MCF 10A (cell line): Measurements from ENCODE around the gene SMG6. TPM values are rescaled to one million over a fixed set of nuclear protein-coding genes. Genes with fewer than 3 reads are reported as not detected.

Source experiments
- BruUV-seq: library from RNA; stranded (reverse); fragments of 400-500 nt; replicated peaks from 2 replicates; lab custom pipeline; 2021; lab: Mats Ljungman, UMichigan
- CTCF ChIA-PET: fragments of 300-600 bp; sonication (Branson Sonifier 250); formaldehyde crosslinking; extraction: SDS; loops from one replicate; lab custom pipeline; 2021; ENCODE audit warnings: antibody characterized with exemption, inconsistent platforms; lab: Yijun Ruan, JAX
- POLR2A ChIA-PET: fragments of 300-600, 350-650 bp; sonication (Branson Sonifier 250); formaldehyde crosslinking; extraction: SDS; loops from one replicate; lab custom pipeline; 2020; ENCODE audit warnings: antibody characterized with exemption, inconsistent platforms; lab: Yijun Ruan, JAX
- DNase-seq: peaks from one replicate; pipeline ENCODE4 v3.0.0-alpha.2; 2018; ENCODE audit not compliant: unreplicated experiment
- H3K27ac Mint-ChIP-seq: one replicate; pipeline ENCODE4 v1.8.0; 2022; ENCODE audit warnings: mild to moderate bottlenecking, low read depth, mixed read lengths; ENCODE audit not compliant: unreplicated experiment
- H3K27me3 Mint-ChIP-seq: one replicate; pipeline ENCODE4 v1.8.0; 2022; ENCODE audit warnings: mixed read lengths; ENCODE audit not compliant: insufficient read depth, unreplicated experiment
- H3K36me3 Mint-ChIP-seq: one replicate; pipeline ENCODE4 v1.8.0; 2022; ENCODE audit warnings: mild to moderate bottlenecking, moderate library complexity, mixed read lengths; ENCODE audit not compliant: insufficient read depth, unreplicated experiment
- H3K4me1 Mint-ChIP-seq: one replicate; pipeline ENCODE4 v1.8.0; 2022; ENCODE audit warnings: mixed read lengths; ENCODE audit not compliant: insufficient read depth, unreplicated experiment
- H3K4me3 Mint-ChIP-seq: one replicate; pipeline ENCODE4 v1.8.0; 2022; ENCODE audit warnings: mild to moderate bottlenecking, moderate library complexity, mixed read lengths; ENCODE audit not compliant: unreplicated experiment
- H3K9me3 Mint-ChIP-seq: one replicate; pipeline ENCODE4 v1.8.0; 2022; ENCODE audit warnings: mixed read lengths; ENCODE audit not compliant: unreplicated experiment
- CTCF ChIP-seq: fragments of 200-600 bp; IDR thresholded peaks from one replicate; pipeline ENCODE4 v1.8.0; 2022; ENCODE audit warnings: antibody characterized with exemption, mild to moderate bottlenecking; ENCODE audit not compliant: unreplicated experiment
- intact Hi-C: fragments of 100-400 bp; cut with micrococcal nuclease; formaldehyde crosslinking; loops from 2 replicates; pipeline ENCODE4 v1.14.1; 2022
- total RNA-seq: library from RNA; stranded (reverse); gene quantifications from 2 replicates; pipeline ENCODE4 v1.2.3, GENCODE V29; 2022

The SMG6 gene
- total RNA-seq, 1 experiment from 2014 or later, result 17.0 TPM

DNA sequence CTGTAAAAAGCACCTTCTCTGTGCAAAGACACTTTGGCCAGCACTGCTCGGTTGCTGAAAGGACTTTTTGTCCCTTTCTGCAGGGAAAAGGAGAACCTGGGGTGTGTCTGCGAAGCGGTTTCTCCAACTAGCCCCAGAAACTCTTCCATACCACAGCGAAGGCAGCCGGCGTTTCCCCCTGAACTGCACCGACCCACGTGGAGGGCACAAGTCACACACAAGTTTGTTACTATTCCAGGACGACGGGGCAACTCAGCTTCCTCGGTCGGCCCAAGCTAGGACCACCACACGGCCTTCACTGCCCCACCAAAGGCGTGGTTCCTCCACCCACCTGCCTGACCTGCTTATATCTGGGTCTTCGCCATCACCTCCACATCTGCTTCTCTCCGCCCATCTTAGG lies 280.3 kb downstream of the SMG6 start:
- no peaks in the 10 kb centered on the region for H3K9me3 Mint-ChIP-seq
- no peak overlapping the region for H3K27ac Mint-ChIP-seq
- peak overlapping the region; percentile 78 for H3K4me3 Mint-ChIP-seq
- no peak for TF ChIP-seq CTCF
- no TSS peak for BruUV-seq
- no peaks in the 10 kb centered on the region for H3K27me3 Mint-ChIP-seq
- POLR2A ChIA-PET, result interaction anchor here (1.0 to 4.9 kb wide), 6 partner anchors 11 to 313 kb away, joined by 3 to 50 read pairs (median 6); partner anchors contain the start of genes RPA1, SMYD4 and TSR1
- CTCF ChIA-PET, result interaction anchor here (0.6 to 7.4 kb wide), 4 partner anchors 113 to 242 kb away, joined by 3 to 124 read pairs (median 16); no protein-coding TSS in a partner anchor
- H3K36me3 Mint-ChIP-seq, result no peaks in the 10 kb centered on the region
- intact Hi-C loops, result no loop called here
- peaks cover 11% of the 10 kb centered on the region for H3K4me1 Mint-ChIP-seq
- DNase-seq, result no peak

DNA sequence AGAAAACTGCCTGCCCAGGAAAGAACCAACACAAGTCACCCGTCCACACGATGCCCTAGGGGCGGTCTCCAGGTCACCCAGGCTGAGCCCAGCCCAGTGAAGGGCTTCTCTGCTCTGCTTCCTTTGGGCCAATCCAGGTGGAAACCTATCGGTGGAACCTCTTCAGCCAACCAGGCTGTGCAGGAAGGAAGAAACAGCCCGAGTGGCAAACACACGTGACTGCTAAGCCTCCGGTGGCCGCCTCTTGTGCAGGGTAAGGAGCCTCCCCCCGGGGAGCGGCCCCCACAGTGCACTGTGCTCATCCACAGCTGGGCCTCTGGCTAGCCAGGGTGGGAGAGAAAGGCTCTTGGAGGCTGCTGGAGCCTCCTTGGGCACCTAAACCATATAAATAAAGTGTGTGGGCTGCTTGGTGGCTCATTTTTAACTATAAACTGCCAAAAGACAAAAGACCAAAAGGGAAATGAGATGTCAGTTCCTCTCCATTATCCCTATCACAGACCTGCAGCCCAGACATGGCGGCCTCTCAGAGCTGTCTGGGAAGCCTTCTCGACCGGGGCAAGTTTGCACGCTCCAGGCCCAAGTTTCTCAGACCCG lies 280.8 kb downstream of the SMG6 start:
- Mint-ChIP-seq H3K36me3 (no peaks in the 10 kb centered on the region), H3K27me3 (no peaks in the 10 kb centered on the region), H3K9me3 (no peaks in the 10 kb centered on the region), H3K4me3 (no peak overlapping the region), H3K4me1 (peaks cover 11% of the 10 kb centered on the region), H3K27ac (no peak overlapping the region)
- TF ChIP-seq CTCF, result no peak
- CTCF ChIA-PET, result interaction anchor here (0.6 to 7.4 kb wide), 4 partner anchors 82 to 242 kb away, joined by 3 to 124 read pairs (median 3); no protein-coding TSS in a partner anchor
- no TSS peak for BruUV-seq
- DNase-seq, result no peak
- POLR2A ChIA-PET, result interaction anchor here (1.7 to 4.9 kb wide), 3 partner anchors 10 to 113 kb away, joined by 8 to 50 read pairs (median 24); no protein-coding TSS in a partner anchor
- intact Hi-C loops, result no loop called here

DNA sequence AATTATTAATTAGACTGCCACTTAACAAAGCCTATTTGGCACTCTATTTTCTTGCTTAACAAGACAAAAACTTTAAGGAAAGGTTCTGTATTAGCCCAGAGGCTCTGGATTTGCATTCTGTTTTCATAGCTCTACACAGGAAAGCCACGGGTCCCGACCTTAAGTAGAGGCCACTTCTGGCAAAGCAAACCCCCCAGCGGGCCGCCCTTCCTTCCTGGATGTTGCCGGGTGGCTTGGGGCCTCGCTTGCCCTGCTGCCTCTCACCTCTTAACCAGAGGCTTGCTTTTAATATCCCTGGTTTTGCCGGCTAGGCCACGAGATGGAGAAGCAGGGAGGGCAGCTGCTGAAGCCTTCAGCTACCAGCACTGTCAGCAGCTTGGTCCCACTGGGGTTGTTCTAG lies 282.9 kb downstream of the SMG6 start:
- intact Hi-C loops, result no loop called here
- ChIA-PET POLR2A (interaction anchor here (1.1 to 1.3 kb wide), 2 partner anchors 9 to 21 kb away, joined by 3 to 4 read pairs; no protein-coding TSS in a partner anchor), CTCF (interaction anchor here (0.7 to 1.4 kb wide), 3 partner anchors 14 to 224 kb away, joined by 3 to 4 read pairs (median 3); no protein-coding TSS in a partner anchor)
- BruUV-seq, result no TSS peak
- Mint-ChIP-seq H3K36me3 (no peaks in the 10 kb centered on the region), H3K9me3 (no peaks in the 10 kb centered on the region), H3K27me3 (no peaks in the 10 kb centered on the region), H3K4me1 (peaks cover 6% of the 10 kb centered on the region), H3K4me3 (no peak overlapping the region), H3K27ac (no peak overlapping the region)
- no peak for TF ChIP-seq CTCF
- DNase-seq, result no peak

- TF ChIP-seq CTCF, result no peak
- DNase-seq, result no peak
- H3K27ac Mint-ChIP-seq, result no peak overlapping the region
- ChIA-PET CTCF (interaction anchor here (1.4 kb wide), 2 partner anchors 110 to 225 kb away, joined by 3 to 4 read pairs; no protein-coding TSS in a partner anchor), POLR2A (interaction anchor here (1.1 to 1.4 kb wide), 3 partner anchors 8 to 20 kb away, joined by 3 to 6 read pairs (median 4); partner anchors contain the start of gene DPH1)
- no peaks in the 10 kb centered on the region for H3K27me3 Mint-ChIP-seq
- H3K4me3 Mint-ChIP-seq, result no peak overlapping the region
- no peaks in the 10 kb centered on the region for H3K9me3 Mint-ChIP-seq
- H3K36me3 Mint-ChIP-seq, result no peaks in the 10 kb centered on the region
- intact Hi-C loops, result no loop called here
- H3K4me1 Mint-ChIP-seq, result peaks cover 11% of the 10 kb centered on the region
- BruUV-seq, result no TSS peak
Observed at GRCh38 chr17:2019723-2020122, 283.9 kb downstream of the SMG6 start.
